ENCODE data around the gene CMKLR1.

GRCh38 chr12:108338915-108339657, at the start of gene CMKLR1:
- TF ChIP-seq CTCF (conservative IDR thresholded peaks at IDR 0.05 in 1 of 2, IDR thresholded peaks at IDR 0.05 in 1 of 2; ENCODE audit: low read depth in 1 of 2, low read length in 2 of 2) (no peak), EZH2 (IDR thresholded peaks at IDR 0.05; ENCODE audit: low read length, missing control alignments) (no peak)

All from fibroblast of lung (primary cell).